H9 (cell line): ENCODE measurements around the gene MYMK. TPM values are rescaled to one million over a fixed set of nuclear protein-coding genes. Genes with fewer than 3 reads are reported as not detected.

Experiments
- DNase-seq: peaks from one replicate; pipeline ENCODE4 v3.0.0-alpha.2; 2017
- H2AFZ ChIP-seq: one replicate; pipeline ENCODE4 v1.6.1; 2013; ENCODE audit warnings: mild to moderate bottlenecking, low read length, control low read depth, moderate library complexity
- H2AK5ac ChIP-seq: 2 replicates; pipeline ENCODE4 v1.6.1; 2013; ENCODE audit warnings: low read length, control low read depth, mixed read lengths; ENCODE audit not compliant: insufficient read length
- H2BK120ac ChIP-seq: one replicate; pipeline ENCODE4 v1.6.1; 2013; ENCODE audit warnings: low read depth, mild to moderate bottlenecking, low read length, control low read depth, inconsistent platforms; ENCODE audit not compliant: poor library complexity, severe bottlenecking
- H2BK12ac ChIP-seq: 2 replicates; pipeline ENCODE4 v1.6.1; 2013; ENCODE audit warnings: low read length, control low read depth, mixed read lengths, low read depth; ENCODE audit not compliant: insufficient read length
- H2BK15ac ChIP-seq: 2 replicates; pipeline ENCODE4 v1.6.1; 2013; ENCODE audit warnings: low read depth, low read length, control low read depth
- H2BK20ac ChIP-seq: one replicate; pipeline ENCODE4 v1.6.1; 2013; ENCODE audit warnings: low read depth, mild to moderate bottlenecking, low read length, control low read depth, inconsistent platforms; ENCODE audit not compliant: poor library complexity, severe bottlenecking
- H2BK5ac ChIP-seq: 2 replicates; pipeline ENCODE4 v1.6.1; 2013; ENCODE audit warnings: low read length, control low read depth, mixed read lengths; ENCODE audit not compliant: insufficient read length
- H3K14ac ChIP-seq: 2 replicates; pipeline ENCODE4 v1.6.1; 2013; ENCODE audit warnings: low read length, control low read depth; ENCODE audit not compliant: insufficient read depth
- H3K18ac ChIP-seq: 2 replicates; pipeline ENCODE4 v1.6.1; 2013; ENCODE audit warnings: low read depth, mild to moderate bottlenecking, mixed read lengths, low read length, control low read depth; ENCODE audit not compliant: insufficient read length
- H3K23ac ChIP-seq: 2 replicates; pipeline ENCODE4 v1.6.1; 2013; ENCODE audit warnings: low read length, control low read depth, mixed read lengths, low read depth; ENCODE audit not compliant: insufficient read length
- H3K23me2 ChIP-seq: 2 replicates; pipeline ENCODE4 v1.6.1; 2013; ENCODE audit warnings: low read depth, mild to moderate bottlenecking, mixed read lengths, low read length, control low read depth; ENCODE audit not compliant: insufficient read length, poor library complexity, severe bottlenecking
- H3K27ac ChIP-seq: 2 replicates; pipeline ENCODE4 v1.5.1; 2013; ENCODE audit warnings: low read length, control low read depth, mixed read lengths, low read depth; ENCODE audit not compliant: insufficient read length
- H3K27me3 ChIP-seq: 2 replicates; pipeline ENCODE4 v1.6.1; 2013; ENCODE audit warnings: low read length, control low read depth, inconsistent platforms; ENCODE audit not compliant: insufficient read depth
- H3K4ac ChIP-seq: 2 replicates; pipeline ENCODE4 v1.6.1; 2013; ENCODE audit warnings: low read depth, mild to moderate bottlenecking, control low read depth, inconsistent platforms, low read length, moderate library complexity
- H3K4me1 ChIP-seq: 2 replicates; pipeline ENCODE4 v1.6.1; 2013; ENCODE audit warnings: low read length, control low read depth, inconsistent platforms; ENCODE audit not compliant: insufficient read depth
- H3K4me2 ChIP-seq: 2 replicates; pipeline ENCODE4 v1.6.1; 2013; ENCODE audit warnings: low read length, control low read depth, mixed read lengths; ENCODE audit not compliant: insufficient read length, insufficient read depth
- H3K56ac ChIP-seq: 2 replicates; pipeline ENCODE4 v1.6.1; 2013; ENCODE audit warnings: low read depth, mild to moderate bottlenecking, mixed read lengths, low read length, control low read depth; ENCODE audit not compliant: insufficient read length
- H3K79me1 ChIP-seq: 2 replicates; pipeline ENCODE4 v1.6.1; 2013; ENCODE audit warnings: low read depth, mild to moderate bottlenecking, moderate library complexity, low read length, control low read depth, inconsistent platforms; ENCODE audit not compliant: insufficient read depth, poor library complexity, severe bottlenecking
- H3K79me2 ChIP-seq: 2 replicates; pipeline ENCODE4 v1.6.1; 2013; ENCODE audit warnings: low read length, control low read depth, inconsistent platforms; ENCODE audit not compliant: insufficient read depth
- H3K9ac ChIP-seq: 2 replicates; pipeline ENCODE4 v1.6.1; 2013; ENCODE audit warnings: low read length, control low read depth, mixed read lengths; ENCODE audit not compliant: insufficient read length; ENCODE audit errors: extremely low read depth
- H3K9me3 ChIP-seq: one replicate; pipeline ENCODE4 v1.6.1; 2013; ENCODE audit warnings: low read depth, low read length, inconsistent platforms; ENCODE audit not compliant: control insufficient read depth
- H3T11ph ChIP-seq: one replicate; pipeline ENCODE4 v1.6.1; 2013; ENCODE audit warnings: mild to moderate bottlenecking, low read length, control low read depth, inconsistent platforms
- H4K20me1 ChIP-seq: one replicate; pipeline ENCODE4 v1.6.1; 2013; ENCODE audit not compliant: control insufficient read depth, insufficient read length, insufficient read depth
- H4K5ac ChIP-seq: 2 replicates; pipeline ENCODE4 v1.6.1; 2013; ENCODE audit warnings: low read depth, mild to moderate bottlenecking, mixed read lengths, low read length, control low read depth; ENCODE audit not compliant: insufficient read length
- H4K8ac ChIP-seq: replicated peaks from 2 replicates; pipeline ENCODE4 v1.6.1; 2013; ENCODE audit warnings: low read length, control low read depth, mixed read lengths, low read depth; ENCODE audit not compliant: insufficient read length
- H4K91ac ChIP-seq: 2 replicates; pipeline ENCODE4 v1.6.1; 2013; ENCODE audit warnings: low read depth, mild to moderate bottlenecking, moderate library complexity, mixed read lengths, low read length, control low read depth; ENCODE audit not compliant: insufficient read length
- H3K27ac Mint-ChIP-seq, 3 experiments: 2 replicates in 2 of 3; 3 replicates in 1 of 3; pipeline ENCODE4 v1.8.0; 2020 to 2021; ENCODE audit warnings: mixed read lengths in 3 of 3, mild to moderate bottlenecking in 1 of 3, moderate library complexity in 1 of 3
- H3K27me3 Mint-ChIP-seq: 2 replicates; pipeline ENCODE4 v1.8.0; 2021; ENCODE audit warnings: low read depth, mild to moderate bottlenecking, moderate library complexity, mixed read lengths
- H3K36me3 Mint-ChIP-seq, 3 experiments: 2 replicates in 2 of 3; 3 replicates in 1 of 3; pipeline ENCODE4 v1.8.0; 2020 to 2021; ENCODE audit warnings: low read depth in 3 of 3, mixed read lengths in 3 of 3; ENCODE audit not compliant: insufficient read depth in 1 of 3
- H3K4me1 Mint-ChIP-seq, 2 experiments: 2 replicates each; pipeline ENCODE4 v1.8.0; 2020; ENCODE audit warnings: mixed read lengths in 2 of 2
- H3K4me3 Mint-ChIP-seq, 2 experiments: 2 replicates in 1 of 2; 3 replicates in 1 of 2; pipeline ENCODE4 v1.8.0; 2020 to 2021; ENCODE audit warnings: mild to moderate bottlenecking in 2 of 2, mixed read lengths in 2 of 2, moderate library complexity in 1 of 2
- H3K9me3 Mint-ChIP-seq, 2 experiments: 2 replicates in 1 of 2; 3 replicates in 1 of 2; pipeline ENCODE4 v1.8.0; 2020; ENCODE audit warnings: mild to moderate bottlenecking in 2 of 2, mixed read lengths in 2 of 2, moderate library complexity in 1 of 2
- WGBS: extraction: QIAGEN DNeasy Blood & Tissue Kit; methylation state at CpG from one replicate; pipeline ENCODE4 v1.1.7; 2013; ENCODE audit warnings: missing lambda C conversion rate, low lambda C conversion rate, mixed read lengths; ENCODE audit not compliant: insufficient read length; ENCODE audit errors: extremely low coverage; 5-methylcytosine and 5-hydroxymethylcytosine counted together
- total RNA-seq: library from RNA; stranded (reverse); gene quantifications from 2 replicates; pipeline ENCODE4 v1.2.1, GENCODE V29; 2021
- TF ChIP-seq, protein P1 (sequence below): fragments of 200-600 bp; sonication (generic); conservative IDR thresholded peaks from 3 replicates; pipeline ENCODE4 v1.8.0; 2021; ENCODE audit warnings: antibody characterized with exemption, mild to moderate bottlenecking

Gene MYMK
- total RNA-seq, 1 experiment from 2014 or later = not detected

DNA sequence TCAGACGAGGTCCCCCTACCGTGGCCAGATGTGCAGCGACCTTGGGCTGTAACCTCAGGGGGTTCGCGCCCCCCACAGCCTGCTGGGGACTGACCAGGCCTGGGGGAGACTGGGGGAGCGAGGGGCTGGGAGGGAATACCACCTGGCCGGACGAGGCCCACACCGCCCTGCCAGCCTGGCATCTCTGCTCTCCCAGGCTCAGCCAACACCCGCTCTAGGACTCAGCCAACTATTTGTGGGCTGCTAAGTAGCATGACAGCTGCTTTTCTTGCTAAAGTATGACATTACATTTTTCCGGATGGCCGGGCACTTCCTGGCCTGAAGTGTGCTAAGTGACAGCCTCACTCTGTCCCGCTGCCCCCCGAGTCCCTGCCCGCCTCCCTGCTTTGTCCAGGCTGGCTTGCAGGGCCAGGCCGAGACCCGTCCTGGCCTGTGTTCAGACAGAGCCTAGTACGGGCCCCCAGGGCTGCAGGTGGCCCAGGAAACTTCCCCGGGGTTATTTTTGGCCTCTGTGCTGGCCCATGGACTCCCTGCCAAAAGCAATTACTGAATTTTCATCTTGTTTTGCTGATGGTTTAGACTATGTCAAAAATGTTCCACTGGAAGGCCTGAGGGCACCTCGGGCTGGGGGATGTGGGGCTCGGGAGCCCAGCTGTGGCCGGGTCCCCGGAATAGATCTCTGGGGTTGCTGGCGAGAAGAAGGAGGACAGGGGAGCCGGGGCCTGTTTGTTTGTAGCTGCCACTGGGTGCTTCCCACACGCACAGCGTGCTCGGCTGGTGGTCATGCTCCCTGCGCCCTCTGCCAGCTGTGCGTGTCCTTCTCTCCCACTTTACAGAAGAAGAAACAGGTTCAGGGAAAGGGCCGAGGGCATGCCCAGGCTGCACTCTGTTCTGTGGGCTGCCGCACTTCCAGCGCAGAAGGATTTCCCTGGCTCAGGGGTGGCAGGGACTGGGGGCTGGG lies 32.4 kb downstream of the MYMK start:
- no peaks in the 10 kb centered on the region for H3K27me3 ChIP-seq
- TF ChIP-seq, protein P1, sequence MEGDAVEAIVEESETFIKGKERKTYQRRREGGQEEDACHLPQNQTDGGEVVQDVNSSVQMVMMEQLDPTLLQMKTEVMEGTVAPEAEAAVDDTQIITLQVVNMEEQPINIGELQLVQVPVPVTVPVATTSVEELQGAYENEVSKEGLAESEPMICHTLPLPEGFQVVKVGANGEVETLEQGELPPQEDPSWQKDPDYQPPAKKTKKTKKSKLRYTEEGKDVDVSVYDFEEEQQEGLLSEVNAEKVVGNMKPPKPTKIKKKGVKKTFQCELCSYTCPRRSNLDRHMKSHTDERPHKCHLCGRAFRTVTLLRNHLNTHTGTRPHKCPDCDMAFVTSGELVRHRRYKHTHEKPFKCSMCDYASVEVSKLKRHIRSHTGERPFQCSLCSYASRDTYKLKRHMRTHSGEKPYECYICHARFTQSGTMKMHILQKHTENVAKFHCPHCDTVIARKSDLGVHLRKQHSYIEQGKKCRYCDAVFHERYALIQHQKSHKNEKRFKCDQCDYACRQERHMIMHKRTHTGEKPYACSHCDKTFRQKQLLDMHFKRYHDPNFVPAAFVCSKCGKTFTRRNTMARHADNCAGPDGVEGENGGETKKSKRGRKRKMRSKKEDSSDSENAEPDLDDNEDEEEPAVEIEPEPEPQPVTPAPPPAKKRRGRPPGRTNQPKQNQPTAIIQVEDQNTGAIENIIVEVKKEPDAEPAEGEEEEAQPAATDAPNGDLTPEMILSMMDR = no peak
- no peak overlapping the region for H2AK5ac ChIP-seq
- Mint-ChIP-seq H3K27ac (0 out of 7 replicates have a peak overlapping the region, but pooled peaks of 1 of the 3 experiments have one; percentile 15), H3K4me1 (no peaks in the 10 kb centered on the region), H3K27me3 (peaks cover 5% of the 10 kb centered on the region), H3K9me3 (no peaks in the 10 kb centered on the region), H3K4me3 (no peak overlapping the region), H3K36me3 (no peaks in the 10 kb centered on the region)
- H2BK120ac ChIP-seq = no peak overlapping the region
- no peak overlapping the region for H3K56ac ChIP-seq
- H2AFZ ChIP-seq = no peak overlapping the region
- no peak overlapping the region for H2BK15ac ChIP-seq
- no peaks in the 10 kb centered on the region for H3K9me3 ChIP-seq
- no peaks in the 10 kb centered on the region for H3K79me1 ChIP-seq
- no peak overlapping the region for H3K4me2 ChIP-seq
- H4K20me1 ChIP-seq = no peaks in the 10 kb centered on the region
- H3K18ac ChIP-seq = no peak overlapping the region
- H3K27ac ChIP-seq = no peak overlapping the region
- H2BK12ac ChIP-seq = no peak overlapping the region
- no peak overlapping the region for H3K14ac ChIP-seq
- H3K23me2 ChIP-seq = no peaks in the 10 kb centered on the region
- no peaks in the 10 kb centered on the region for H3K79me2 ChIP-seq
- no peak overlapping the region for H3K9ac ChIP-seq
- H3K23ac ChIP-seq = no peak overlapping the region
- DNase-seq = no peak
- H3K4me1 ChIP-seq = no peaks in the 10 kb centered on the region
- H4K8ac ChIP-seq = no peak overlapping the region
- no peak overlapping the region for H4K91ac ChIP-seq
- no peak overlapping the region for H3K4ac ChIP-seq
- no peak overlapping the region for H2BK20ac ChIP-seq
- no peak overlapping the region for H3T11ph ChIP-seq
- no peak overlapping the region for H4K5ac ChIP-seq
- H2BK5ac ChIP-seq = no peak overlapping the region
- WGBS = no CpG with 5 or more reads among the region's 33 CpGs
